Bronchial epithelial cell (primary cell): ENCODE data around the gene RAC3. TPM values are rescaled to one million over a fixed set of nuclear protein-coding genes. Genes with fewer than 3 reads are reported as not detected.

ENCODE experiments used
- DNase-seq: peaks from one replicate; pipeline ENCODE4 v3.0.0-alpha.2; 2010; ENCODE audit warnings: low read depth
- FAIRE-seq: peaks from 2 replicates; lab custom pipeline; 2011; peaks lifted over from hg19 to GRCh38; lab: Jason Lieb, UNC
- H3K27me3 ChIP-seq: 2 replicates; pipeline ENCODE4 v1.5.1; 2011; ENCODE audit warnings: low read length; ENCODE audit not compliant: control insufficient read depth, insufficient read depth
- H3K36me3 ChIP-seq: 2 replicates; pipeline ENCODE4 v1.5.1; 2011; ENCODE audit warnings: low read length; ENCODE audit not compliant: control insufficient read depth, insufficient read depth
- H3K4me3 ChIP-seq: 2 replicates; pipeline ENCODE4 v1.5.1; 2011; ENCODE audit warnings: mild to moderate bottlenecking, low read depth, low read length, control low read depth
- CTCF ChIP-seq: IDR thresholded peaks from 2 replicates; pipeline ENCODE4 v1.5.1; 2011; ENCODE audit warnings: mild to moderate bottlenecking, moderate library complexity, low read length, control low read depth, inconsistent platforms; ENCODE audit not compliant: insufficient read depth, severe bottlenecking
- total RNA-seq: library from RNA; depleted of rRNA; stranded (reverse); fragments of >200 nt; gene quantifications from 2 replicates; pipeline ENCODE4 v1.2.1, GENCODE V29; 2014

RAC3 gene
- total RNA-seq, 1 donor from 2014 or later: 18.7 TPM

GRCh38 chr17:81998691-81999438 lies 32.6 kb upstream of the RAC3 start:
- Histone ChIP-seq H3K27me3 (no peaks in the 10 kb centered on the region), H3K36me3 (peaks cover 6% of the 10 kb centered on the region), H3K4me3 (no peak overlapping the region)
- no peak for FAIRE-seq
- no peak for DNase-seq
- TF ChIP-seq CTCF: no peak

- peaks cover 4% of the 10 kb centered on the region for H3K36me3 ChIP-seq
- no peaks in the 10 kb centered on the region for H3K27me3 ChIP-seq
- DNase-seq (no peak), FAIRE-seq (no peak)
- no peak for TF ChIP-seq CTCF
- no peak overlapping the region for H3K4me3 ChIP-seq
Observed at GRCh38 chr17:81999587-81999975, 31.9 kb upstream of the RAC3 start.

- TF ChIP-seq CTCF: no peak
- no peaks in the 10 kb centered on the region for H3K27me3 ChIP-seq
- FAIRE-seq (no peak), DNase-seq (no peak)
- peaks cover 4% of the 10 kb centered on the region for H3K36me3 ChIP-seq
- H3K4me3 ChIP-seq: no peak overlapping the region
Observed at GRCh38 chr17:81999976-82000802, 31.3 kb upstream of the RAC3 start.

- Histone ChIP-seq H3K27me3 (no peaks in the 10 kb centered on the region), H3K36me3 (peaks cover 4% of the 10 kb centered on the region), H3K4me3 (no peak overlapping the region)
- FAIRE-seq (no peak), DNase-seq (no peak)
- no peak for TF ChIP-seq CTCF
Observed at GRCh38 chr17:82000803-82001570, 30.5 kb upstream of the RAC3 start.

GRCh38 chr17:82001571-82002056 lies 29.9 kb upstream of the RAC3 start:
- DNase-seq: no peak
- H3K36me3 ChIP-seq: peaks cover 3% of the 10 kb centered on the region
- no peak for TF ChIP-seq CTCF
- H3K4me3 ChIP-seq: no peak overlapping the region
- no peaks in the 10 kb centered on the region for H3K27me3 ChIP-seq
- FAIRE-seq: no peak
